PC-3 (cell line): ENCODE results near the gene BOLA1. TPM values are rescaled to one million over a fixed set of nuclear protein-coding genes. Genes with fewer than 3 reads are reported as not detected.
"Not testable (repeated sequence)": the region's sequence is repeated elsewhere in the genome, so short reads cannot be mapped to it uniquely, and the experiment has no call there.

ENCODE experiments used
- ATAC-seq: fragments of 200-7000 bp; cut with Tn5 transposase; 2 replicates; pipeline ENCODE4 v1.9.1; 2020; ENCODE audit warnings: mild to moderate bottlenecking, moderate library complexity
- BruUV-seq: library from RNA; stranded (reverse); fragments of 400-500 nt; replicated peaks from 2 replicates; lab custom pipeline; 2021; lab: Mats Ljungman, UMichigan
- CTCF ChIA-PET: fragments of 300-600 bp; sonication (Branson Sonifier 250); formaldehyde crosslinking; loops from one replicate; lab custom pipeline; 2022; ENCODE audit warnings: antibody characterized with exemption; lab: Charles Lee
- POLR2A ChIA-PET: fragments of 300-600 bp; sonication (Branson Sonifier 250); formaldehyde crosslinking; loops from one replicate; lab custom pipeline; 2022; ENCODE audit warnings: antibody characterized with exemption; ENCODE audit not compliant: unreplicated experiment; lab: Charles Lee
- DNase-seq: peaks from one replicate; pipeline ENCODE4 v3.0.0-alpha.2; 2015
- H2AFZ ChIP-seq: fragments of 300-600 bp; sonication (generic); 2 replicates; pipeline ENCODE4 v1.6.0; 2016; ENCODE audit warnings: antibody characterized with exemption, low read length
- H3F3A ChIP-seq: fragments of 300-600 bp; sonication (generic); one replicate; pipeline ENCODE4 v1.6.0; 2017; ENCODE audit warnings: antibody characterized with exemption, low read length, control low read depth, mild to moderate bottlenecking; ENCODE audit not compliant: unreplicated experiment
- H3K27ac ChIP-seq: fragments of 300-600 bp; sonication (generic); 2 replicates; pipeline ENCODE4 v1.5.1; 2016; ENCODE audit warnings: mild to moderate bottlenecking, low read length
- H3K27me3 ChIP-seq: fragments of 300-600 bp; sonication (generic); 2 replicates; pipeline ENCODE4 v1.6.1; 2016; ENCODE audit warnings: low read length, mixed read lengths
- H3K36me3 ChIP-seq: fragments of 300-600 bp; sonication (generic); 2 replicates; pipeline ENCODE4 v1.6.1; 2016; ENCODE audit warnings: low read depth, mixed run types, low read length, mixed read lengths
- H3K4me1 ChIP-seq: fragments of 300-600 bp; sonication (generic); 2 replicates; pipeline ENCODE4 v1.5.1; 2016; ENCODE audit warnings: low read length; ENCODE audit not compliant: insufficient read depth
- H3K4me2 ChIP-seq: fragments of 300-600 bp; sonication (generic); 2 replicates; pipeline ENCODE4 v1.6.0; 2016; ENCODE audit warnings: low read length
- H3K4me3 ChIP-seq: fragments of 300-600 bp; sonication (generic); 2 replicates; pipeline ENCODE4 v1.5.1; 2016; ENCODE audit warnings: mild to moderate bottlenecking, low read length, mixed read lengths
- H3K79me2 ChIP-seq: fragments of 300-600 bp; sonication (generic); 2 replicates; pipeline ENCODE4 v1.6.1; 2017; ENCODE audit warnings: low read length, mixed read lengths
- H3K9ac ChIP-seq: fragments of 300-600 bp; sonication (generic); 2 replicates; pipeline ENCODE4 v1.6.0; 2016; ENCODE audit warnings: mild to moderate bottlenecking, low read length
- H3K9me2 ChIP-seq: fragments of 300-600 bp; sonication (generic); replicated peaks from 2 replicates; pipeline ENCODE4 v1.6.1; 2016; ENCODE audit warnings: mixed run types, low read length, mixed read lengths
- H3K9me3 ChIP-seq: fragments of 300-600 bp; sonication (generic); 2 replicates; pipeline ENCODE4 v1.6.1; 2016; ENCODE audit warnings: low read length, mixed read lengths
- H4K20me1 ChIP-seq: fragments of 300-600 bp; sonication (generic); 2 replicates; pipeline ENCODE4 v1.6.1; 2016; ENCODE audit warnings: low read length, mixed read lengths
- CTCF ChIP-seq: fragments of 300-600 bp; sonication (generic); conservative IDR thresholded peaks from 2 replicates; pipeline ENCODE4 v1.5.1; 2017; ENCODE audit warnings: antibody characterized with exemption, low read depth, mild to moderate bottlenecking, low read length
- EZH2 ChIP-seq: fragments of 300-600 bp; sonication (generic); IDR thresholded peaks from one replicate; pipeline ENCODE4 v1.6.1; 2017; ENCODE audit warnings: antibody characterized with exemption, mild to moderate bottlenecking, low read length; ENCODE audit not compliant: unreplicated experiment
- EZH2phosphoT487 ChIP-seq: fragments of 300-600 bp; sonication (generic); IDR thresholded peaks from 2 replicates; pipeline ENCODE4 v1.6.1; 2018; ENCODE audit warnings: mild to moderate bottlenecking, antibody characterized with exemption, low read length, borderline replicate concordance
- intact Hi-C: fragments of 100-400 bp; cut with micrococcal nuclease; formaldehyde crosslinking; loops from 2 replicates; pipeline ENCODE4 v1.9.0; 2023
- total RNA-seq: library from RNA; depleted of rRNA; stranded (reverse); fragments of >200 nt; gene quantifications from 2 replicates; pipeline ENCODE4 v1.2.3, GENCODE V29; 2014

BOLA1 gene
- total RNA-seq, 1 experiment from 2014 or later = 27.6 TPM

- Histone ChIP-seq H3F3A (peaks cover 12% of the 10 kb centered on the region), H3K4me1 (peaks cover 27% of the 10 kb centered on the region), H3K9me3 (no peaks in the 10 kb centered on the region), H3K4me2 (peak overlapping the region; percentile 82), H3K9ac (peak overlapping the region; percentile 90), H3K4me3 (peak overlapping the region; percentile 77), H3K9me2 (no peaks in the 10 kb centered on the region), H3K79me2 (peaks cover 19% of the 10 kb centered on the region; the same call in 1 of the 2 replicates), H2AFZ (peak overlapping the region; percentile 11; the same call in 1 of the 2 replicates), H3K36me3 (no peaks in the 10 kb centered on the region), H3K27me3 (no peaks in the 10 kb centered on the region), H3K27ac (peak overlapping the region; percentile 91), H4K20me1 (no peaks in the 10 kb centered on the region)
- intact Hi-C loops = no loop called here
- ATAC-seq = peak; percentile 42
- peak; percentile 94 for DNase-seq
- CTCF ChIA-PET = no interaction called here
- no TSS peak for BruUV-seq
- POLR2A ChIA-PET = interaction anchor here (0.6 kb wide), 6 partner anchors 36 to 330 kb away, joined by 3 to 6 read pairs (median 4); no protein-coding TSS in a partner anchor
- TF ChIP-seq CTCF = no peak
- no peak for TF ChIP-seq EZH2
- TF ChIP-seq EZH2phosphoT487 = no peak
These were observed 13.8 kb upstream of the BOLA1 start for GRCh38 chr1:149885339-149886120.

- H3K4me2 ChIP-seq = peak overlapping the region; percentile 82
- peak overlapping the region; percentile 90 for H3K9ac ChIP-seq
- peaks cover 19% of the 10 kb centered on the region; the same call in 1 of the 2 replicates for H3K79me2 ChIP-seq
- H4K20me1 ChIP-seq, H3K9me2 ChIP-seq, H3K27me3 ChIP-seq, CTCF ChIA-PET, H3K36me3 ChIP-seq, H2AFZ ChIP-seq, intact Hi-C loops, H3K9me3 ChIP-seq, ATAC-seq, DNase-seq: not testable (repeated sequence)
- peak overlapping the region; percentile 77 for H3K4me3 ChIP-seq
- TSS peak; percentile 64 for BruUV-seq
- peak overlapping the region; percentile 91 for H3K27ac ChIP-seq
- POLR2A ChIA-PET = interaction anchor here (0.6 kb wide), 9 partner anchors 36 to 329 kb away, joined by 3 to 6 read pairs (median 3); no protein-coding TSS in a partner anchor
- peaks cover 12% of the 10 kb centered on the region for H3F3A ChIP-seq
- H3K4me1 ChIP-seq = peaks cover 27% of the 10 kb centered on the region
These were observed 13.3 kb upstream of the BOLA1 start for GRCh38 chr1:149886121-149886395.

- no peaks in the 10 kb centered on the region for H3K27me3 ChIP-seq
- ATAC-seq (peak; percentile 60), DNase-seq (peak; percentile 100)
- no peaks in the 10 kb centered on the region for H3K9me3 ChIP-seq
- peak overlapping the region; percentile 90 for H3K9ac ChIP-seq
- H3K4me3 ChIP-seq = peak overlapping the region; percentile 77
- peak overlapping the region; percentile 91 for H3K4me2 ChIP-seq
- intact Hi-C loops = no loop called here
- no peaks in the 10 kb centered on the region for H4K20me1 ChIP-seq
- peaks cover 27% of the 10 kb centered on the region for H3K4me1 ChIP-seq
- ChIA-PET POLR2A (interaction anchor here (0.5 to 1.3 kb wide), 12 partner anchors 37 to 329 kb away, joined by 3 to 9 read pairs (median 4); partner anchors contain the start of gene PLEKHO1), CTCF (interaction anchor here (1.4 kb wide), 1 partner anchor 282 kb away, joined by 4 read pairs; no protein-coding TSS in a partner anchor)
- H3K36me3 ChIP-seq = no peaks in the 10 kb centered on the region
- peaks cover 12% of the 10 kb centered on the region for H3F3A ChIP-seq
- TF ChIP-seq EZH2phosphoT487 (no peak), EZH2 (no peak), CTCF (no peak)
- H3K9me2 ChIP-seq = no peaks in the 10 kb centered on the region
- peaks cover 19% of the 10 kb centered on the region; the same call in 1 of the 2 replicates for H3K79me2 ChIP-seq
- H3K27ac ChIP-seq = peak overlapping the region; percentile 93
- BruUV-seq = TSS peak; percentile 92
- no peak overlapping the region for H2AFZ ChIP-seq
These were observed 12.8 kb upstream of the BOLA1 start for GRCh38 chr1:149886396-149887195.

- Histone ChIP-seq H3K4me1 (peaks cover 27% of the 10 kb centered on the region), H3K9ac (peak overlapping the region; percentile 79), H3K4me3 (peak overlapping the region; percentile 77), H3K27ac (peak overlapping the region; percentile 93), H3F3A (peaks cover 12% of the 10 kb centered on the region), H3K4me2 (peak overlapping the region; percentile 91), H3K79me2 (peaks cover 19% of the 10 kb centered on the region; the same call in 1 of the 2 replicates)
- ChIA-PET POLR2A (interaction anchor here (0.5 to 1.3 kb wide), 7 partner anchors 20 to 1645 kb away, joined by 3 to 9 read pairs (median 4); partner anchors contain the start of gene PLEKHO1), CTCF (interaction anchor here (0.6 to 1.4 kb wide), 4 partner anchors 44 to 300 kb away, joined by 3 to 6 read pairs (median 4); no protein-coding TSS in a partner anchor)
- ATAC-seq, H3K9me2 ChIP-seq, BruUV-seq, H3K36me3 ChIP-seq, H4K20me1 ChIP-seq, intact Hi-C loops, H3K9me3 ChIP-seq, H3K27me3 ChIP-seq, DNase-seq, H2AFZ ChIP-seq: not testable (repeated sequence)
These were observed 12.2 kb upstream of the BOLA1 start for GRCh38 chr1:149887196-149887455.
